ENCODE results near the gene C20orf202. TPM values are rescaled to one million over a fixed set of nuclear protein-coding genes. Genes with fewer than 3 reads are reported as not detected.
A peak's percentile ranks its signal among the peaks of the same experiment; 100 is the strongest.

Gene C20orf202
- total and polyA plus RNA-seq, 7 experiments from 2014 or later = 0.22 TPM; not detected in 5

- POLR2A ChIA-PET = no interaction called here
These were observed 859 bp downstream of the C20orf202 start for GRCh38 chr20:1204113-1204512.

GRCh38 chr20:1204576-1204975 lies 1.3 kb downstream of the C20orf202 start:
- Histone ChIP-seq H3K4me3 (ENCODE audit: low read length) (no peak overlapping the region), H3K27ac (ENCODE audit: low read depth, low read length) (no peak overlapping the region), H3K4me1 (ENCODE audit: control insufficient read depth in 2 of 2, insufficient read depth in 2 of 2, low read length in 2 of 2) (no peaks in the 10 kb centered on the region), H3K9me3 (ENCODE audit: control insufficient read depth in 2 of 3, low read length in 3 of 3) (no peaks in the 10 kb centered on the region), H3K36me3 (ENCODE audit: control insufficient read depth in 2 of 3, insufficient read depth in 3 of 3, low read length in 3 of 3) (no peaks in the 10 kb centered on the region), H3K27me3 (ENCODE audit: control insufficient read depth in 2 of 2, insufficient read depth in 2 of 2, low read length in 2 of 2) (no peaks in the 10 kb centered on the region)
- DNase-seq (no peak), ATAC-seq (no peak)
- Mint-ChIP-seq H3K9me3 (no peaks in the 10 kb centered on the region), H3K27ac (no peak overlapping the region), H3K36me3 (no peaks in the 10 kb centered on the region), H3K27me3 (peaks cover 0 to 18% (median 0%) of the 10 kb centered on the region in 5 donors), H3K4me1 (peaks cover 2 to 10% (median 7%) of the 10 kb centered on the region in 7 donors), H3K4me3 (no peak overlapping the region)
- CTCF ChIA-PET = no interaction called here
- intact Hi-C loops (cut with micrococcal nuclease) = no loop called here
- POLR2A ChIA-PET = no interaction called here

More at GRCh38 chr20:1204113-1204512, 859 bp downstream of the C20orf202 start:
- Histone ChIP-seq H3K36me3 (ENCODE audit: control insufficient read depth in 2 of 3, insufficient read depth in 3 of 3, low read length in 3 of 3) (no peaks in the 10 kb centered on the region), H3K4me3 (ENCODE audit: low read length) (no peak overlapping the region), H3K4me1 (ENCODE audit: control insufficient read depth in 2 of 2, insufficient read depth in 2 of 2, low read length in 2 of 2) (no peaks in the 10 kb centered on the region), H3K27me3 (ENCODE audit: control insufficient read depth in 2 of 2, insufficient read depth in 2 of 2, low read length in 2 of 2) (no peaks in the 10 kb centered on the region), H3K27ac (ENCODE audit: low read depth, low read length) (no peak overlapping the region), H3K9me3 (ENCODE audit: control insufficient read depth in 2 of 3, low read length in 3 of 3) (no peaks in the 10 kb centered on the region)
- no peak for DNase-seq
- CTCF ChIA-PET = no interaction called here
- Mint-ChIP-seq H3K9me3 (no peaks in the 10 kb centered on the region), H3K4me1 (peaks cover 2 to 15% (median 7%) of the 10 kb centered on the region in 7 donors), H3K27me3 (peaks cover 0 to 13% (median 0%) of the 10 kb centered on the region in 5 donors), H3K36me3 (no peaks in the 10 kb centered on the region), H3K4me3 (no peak overlapping the region), H3K27ac (no peak overlapping the region)
- no peak for ATAC-seq
- intact Hi-C loops (cut with micrococcal nuclease) = no loop called here

- Histone ChIP-seq H3K4me3 (ENCODE audit: low read length) (no peak overlapping the region), H3K36me3 (ENCODE audit: control insufficient read depth in 2 of 3, insufficient read depth in 3 of 3, low read length in 3 of 3) (no peaks in the 10 kb centered on the region), H3K27ac (ENCODE audit: low read depth, low read length) (no peak overlapping the region), H3K4me1 (ENCODE audit: control insufficient read depth in 2 of 2, insufficient read depth in 2 of 2, low read length in 2 of 2) (no peaks in the 10 kb centered on the region), H3K9me3 (ENCODE audit: control insufficient read depth in 2 of 3, low read length in 3 of 3) (no peaks in the 10 kb centered on the region), H3K27me3 (ENCODE audit: control insufficient read depth in 2 of 2, insufficient read depth in 2 of 2, low read length in 2 of 2) (no peaks in the 10 kb centered on the region)
- ATAC-seq (no peak), DNase-seq (no peak)
- no peak overlapping the region for H3K4me3 Mint-ChIP-seq
- H3K36me3 Mint-ChIP-seq = no peaks in the 10 kb centered on the region
- intact Hi-C loops (cut with micrococcal nuclease) = no loop called here
- POLR2A ChIA-PET = interaction anchor here (1.1 kb wide), 1 partner anchor 92 kb away, joined by 3 read pairs; no protein-coding TSS in a partner anchor
- H3K9me3 Mint-ChIP-seq = no peaks in the 10 kb centered on the region
- H3K4me1 Mint-ChIP-seq = no peaks in the 10 kb centered on the region
- CTCF ChIA-PET = no interaction called here
- peaks cover 0 to 18% (median 0%) of the 10 kb centered on the region in 5 donors for H3K27me3 Mint-ChIP-seq
- H3K27ac Mint-ChIP-seq = no peak overlapping the region
These were observed 2.5 kb downstream of the C20orf202 start for GRCh38 chr20:1205802-1206201.

GRCh38 chr20:1206366-1207148 lies 3.3 kb downstream of the C20orf202 start:
- H3K27me3 ChIP-seq (ENCODE audit: control insufficient read depth in 2 of 2, insufficient read depth in 2 of 2, low read length in 2 of 2) = no peaks in the 10 kb centered on the region
- no peak overlapping the region for H3K4me3 ChIP-seq (ENCODE audit: low read length)
- no peak overlapping the region for H3K27ac ChIP-seq (ENCODE audit: low read depth, low read length)
- ChIA-PET CTCF (no interaction called here), POLR2A (interaction anchor here (1.1 kb wide), 1 partner anchor 92 kb away, joined by 3 read pairs; no protein-coding TSS in a partner anchor)
- H3K9me3 ChIP-seq (ENCODE audit: control insufficient read depth in 2 of 3, low read length in 3 of 3) = no peaks in the 10 kb centered on the region
- no peak for DNase-seq
- H3K9me3 Mint-ChIP-seq = no peaks in the 10 kb centered on the region
- no peaks in the 10 kb centered on the region for H3K36me3 ChIP-seq (ENCODE audit: control insufficient read depth in 2 of 3, insufficient read depth in 3 of 3, low read length in 3 of 3)
- H3K4me1 ChIP-seq (ENCODE audit: control insufficient read depth in 2 of 2, insufficient read depth in 2 of 2, low read length in 2 of 2) = no peaks in the 10 kb centered on the region
- H3K36me3 Mint-ChIP-seq = no peaks in the 10 kb centered on the region
- H3K27me3 Mint-ChIP-seq = peaks cover 0 to 18% (median 0%) of the 10 kb centered on the region in 5 donors
- intact Hi-C loops (cut with micrococcal nuclease) = no loop called here
- H3K4me1 Mint-ChIP-seq = no peaks in the 10 kb centered on the region
- no peak overlapping the region for H3K4me3 Mint-ChIP-seq
- no peak for ATAC-seq
- H3K27ac Mint-ChIP-seq = no peak overlapping the region

- H3K36me3 Mint-ChIP-seq = no peaks in the 10 kb centered on the region
- no peak for DNase-seq
- H3K27me3 Mint-ChIP-seq = peaks cover 0 to 18% (median 0%) of the 10 kb centered on the region in 5 donors
- no peak overlapping the region for H3K27ac Mint-ChIP-seq
- intact Hi-C loops (cut with micrococcal nuclease) = no loop called here
- no peaks in the 10 kb centered on the region for H3K9me3 ChIP-seq (ENCODE audit: control insufficient read depth in 2 of 3, low read length in 3 of 3)
- no peak overlapping the region for H3K27ac ChIP-seq (ENCODE audit: low read depth, low read length)
- no peaks in the 10 kb centered on the region for H3K36me3 ChIP-seq (ENCODE audit: control insufficient read depth in 2 of 3, insufficient read depth in 3 of 3, low read length in 3 of 3)
- POLR2A ChIA-PET = no interaction called here
- no peak overlapping the region for H3K4me3 Mint-ChIP-seq
- no peaks in the 10 kb centered on the region for H3K27me3 ChIP-seq (ENCODE audit: control insufficient read depth in 2 of 2, insufficient read depth in 2 of 2, low read length in 2 of 2)
- ATAC-seq = no peak
- no peaks in the 10 kb centered on the region for H3K9me3 Mint-ChIP-seq
- H3K4me1 ChIP-seq (ENCODE audit: control insufficient read depth in 2 of 2, insufficient read depth in 2 of 2, low read length in 2 of 2) = no peaks in the 10 kb centered on the region
- H3K4me1 Mint-ChIP-seq = peaks cover 0 to 6% (median 0%) of the 10 kb centered on the region in 7 donors
- no peak overlapping the region for H3K4me3 ChIP-seq (ENCODE audit: low read length)
- CTCF ChIA-PET = no interaction called here
These were observed 4.1 kb downstream of the C20orf202 start for GRCh38 chr20:1207293-1207878.

GRCh38 chr20:1209447-1210387 lies 6.5 kb downstream of the C20orf202 start:
- ATAC-seq = no peak
- H3K9me3 ChIP-seq (ENCODE audit: control insufficient read depth in 2 of 3, low read length in 3 of 3) = no peaks in the 10 kb centered on the region
- ChIA-PET POLR2A (no interaction called here), CTCF (interaction anchor here (0.6 to 2.0 kb wide), 6 partner anchors 16 to 255 kb away, joined by 3 to 6 read pairs (median 3); partner anchors contain the start of gene RAD21L1)
- no peaks in the 10 kb centered on the region for H3K36me3 ChIP-seq (ENCODE audit: control insufficient read depth in 2 of 3, insufficient read depth in 3 of 3, low read length in 3 of 3)
- no peaks in the 10 kb centered on the region for H3K9me3 Mint-ChIP-seq
- no peak overlapping the region for H3K4me3 ChIP-seq (ENCODE audit: low read length)
- peaks cover 0 to 18% (median 0%) of the 10 kb centered on the region in 5 donors for H3K27me3 Mint-ChIP-seq
- DNase-seq = no peak
- intact Hi-C loops (cut with micrococcal nuclease) = loop anchor here (5.0 to 10.0 kb wide), 4 partner anchors 237 to 665 kb away; partner anchors contain the start of gene CSNK2A1 (in 1 of the 2)
- H3K27ac ChIP-seq (ENCODE audit: low read depth, low read length) = no peak overlapping the region
- peak overlapping the region in 1 of 9 donors; percentile 3 for H3K27ac Mint-ChIP-seq
- H3K4me1 ChIP-seq (ENCODE audit: control insufficient read depth in 2 of 2, insufficient read depth in 2 of 2, low read length in 2 of 2) = peaks cover 0 to 5% of the 10 kb centered on the region in 2 donors
- H3K27me3 ChIP-seq (ENCODE audit: control insufficient read depth in 2 of 2, insufficient read depth in 2 of 2, low read length in 2 of 2) = no peaks in the 10 kb centered on the region
- H3K36me3 Mint-ChIP-seq = no peaks in the 10 kb centered on the region
- H3K4me3 Mint-ChIP-seq = no peak overlapping the region
- peaks cover 1 to 20% (median 9%) of the 10 kb centered on the region in 7 donors for H3K4me1 Mint-ChIP-seq
